GM12878 (cell line): ENCODE results near the gene NT5DC3. TPM values are rescaled to one million over a fixed set of nuclear protein-coding genes. Genes with fewer than 3 reads are reported as not detected.
A peak's percentile ranks its signal among the peaks of the same experiment; 100 is the strongest.

Experiments
- ATAC-seq: fragments of 200-7000 bp; cut with Tn5 transposase; 3 replicates; pipeline ENCODE4 v1.9.1; 2020; ENCODE audit warnings: mild to moderate bottlenecking, moderate library complexity
- BruUV-seq: library from RNA; stranded (reverse); fragments of 400-500 nt; replicated peaks from 2 replicates; lab custom pipeline; 2021; lab: Mats Ljungman, UMichigan
- CTCF ChIA-PET: fragments of 300-600 bp; sonication (Branson Sonifier 250); formaldehyde crosslinking; extraction: SDS; loops from one replicate; lab custom pipeline; 2021; ENCODE audit warnings: inconsistent platforms; lab: Yijun Ruan, JAX
- POLR2A ChIA-PET: fragments of 350-600 bp; formaldehyde crosslinking; extraction: SDS; loops from one replicate; lab custom pipeline; 2021; ENCODE audit warnings: inconsistent platforms; lab: Charles Lee
- RAD21 ChIA-PET: fragments of 300-600 bp; sonication (Branson Sonifier 250); formaldehyde crosslinking; loops from one replicate; lab custom pipeline; 2023; ENCODE audit warnings: antibody characterized with exemption; ENCODE audit not compliant: unreplicated experiment; lab: Charles Lee
- SMC1A ChIA-PET: fragments of 300-600 bp; sonication (Branson Sonifier 250); formaldehyde crosslinking; loops from one replicate; lab custom pipeline; 2023; ENCODE audit not compliant: unreplicated experiment, uncharacterized antibody; lab: Charles Lee
- DNase-seq: peaks from one replicate; pipeline ENCODE4 v3.0.0-alpha.2; 2011; ENCODE audit warnings: low read depth, low spot score
- FAIRE-seq: peaks from 3 replicates; lab custom pipeline; 2011; peaks lifted over from hg19 to GRCh38; lab: Jason Lieb, UNC
- H2AFZ ChIP-seq: 2 replicates; pipeline ENCODE4 v1.6.0; 2011; ENCODE audit warnings: low read depth, low read length, control low read depth; ENCODE audit not compliant: control insufficient read depth
- H3K27ac ChIP-seq: 2 replicates; pipeline ENCODE4 v1.5.1; 2011; ENCODE audit warnings: control low read depth; ENCODE audit not compliant: control insufficient read depth, insufficient read depth
- H3K27me3 ChIP-seq, 2 experiments: replicated peaks in 1 of 2; 2 replicates each; pipeline versions ENCODE4 v1.6.0 to v1.6.1; 2011; ENCODE audit warnings: low read length in 1 of 2; ENCODE audit not compliant: control insufficient read depth in 2 of 2, insufficient read depth in 2 of 2
- H3K36me3 ChIP-seq, 2 experiments: 2 replicates each; pipeline ENCODE4 v1.5.1; 2011; ENCODE audit warnings: low read length in 1 of 2; ENCODE audit not compliant: control insufficient read depth in 2 of 2, insufficient read depth in 2 of 2
- H3K4me1 ChIP-seq: 2 replicates; pipeline ENCODE4 v1.6.1; 2011; ENCODE audit warnings: mild to moderate bottlenecking, low read length, moderate library complexity, mixed read lengths; ENCODE audit not compliant: control insufficient read depth, insufficient read depth
- H3K4me2 ChIP-seq: 2 replicates; pipeline ENCODE4 v1.6.0; 2011; ENCODE audit warnings: control low read depth; ENCODE audit not compliant: control insufficient read depth, insufficient read depth
- H3K4me3 ChIP-seq: fragments of 200-600 bp; sonication (generic); 2 replicates; pipeline ENCODE4 v1.5.1; 2016
- H3K79me2 ChIP-seq: 2 replicates; pipeline ENCODE4 v1.6.0; 2011; ENCODE audit warnings: low read length; ENCODE audit not compliant: control insufficient read depth, insufficient read depth
- H3K9ac ChIP-seq: 2 replicates; pipeline ENCODE4 v1.8.0; 2011; ENCODE audit warnings: low read length, control low read depth, mixed read lengths; ENCODE audit not compliant: control insufficient read depth, insufficient read depth
- H3K9me3 ChIP-seq: replicated peaks from 3 replicates; pipeline ENCODE4 v1.5.1; 2011; ENCODE audit warnings: mild to moderate bottlenecking, low read length; ENCODE audit not compliant: control insufficient read depth, insufficient read depth
- H4K20me1 ChIP-seq: 2 replicates; pipeline ENCODE4 v1.6.0; 2011; ENCODE audit not compliant: control insufficient read depth, insufficient read depth
- ZNF622 ChIP-seq: fragments of 450-650 bp; IDR thresholded peaks from 2 replicates; pipeline ENCODE4 v1.6.1; 2017; ENCODE audit warnings: mild to moderate bottlenecking, inconsistent platforms
- WGBS: methylation state at CpG from one replicate; pipeline ENCODE4 v1.1.6; 2016; ENCODE audit warnings: low lambda C conversion rate; ENCODE audit not compliant: insufficient replicate concordance, insufficient coverage; ENCODE audit errors: missing lambda C conversion rate; 5-methylcytosine and 5-hydroxymethylcytosine counted together
- in situ Hi-C: fragments of 300-500 bp; cut with MboI; formaldehyde crosslinking; loops from 9 replicates; pipeline ENCODE4 v1.14.3; 2018; ENCODE audit warnings: mixed read lengths
- intact Hi-C: fragments of 100-400 bp; cut with micrococcal nuclease; formaldehyde crosslinking; loops from one replicate; pipeline ENCODE4 v1.14.2; 2022; ENCODE audit not compliant: unreplicated experiment
- polyA plus RNA-seq, 11 experiments: library from polyadenylated mRNA; depleted of rRNA in 4 of 11; unstranded in 6 of 11; stranded (reverse) in 5 of 11; fragments of >200 nt; fragmentation: Nextera tagmentation in 4 of 11; fragmentation: Illumina TruSeq in 1 of 11; extraction: Ambion mirVana in 4 of 11; extraction: Trizol in 1 of 11; gene quantifications; 1 replicate in 1 of 11; 2 replicates in 10 of 11; pipeline versions ENCODE4 v1.2.1 to v1.2.3, GENCODE V29; 2011 to 2016; ENCODE audit warnings: inconsistent platforms in 2 of 11, missing spikeins in 2 of 11, low read depth in 1 of 11
- total RNA-seq, 4 experiments: library from RNA; depleted of rRNA in 3 of 4; stranded (reverse); fragments of >200 nt in 3 of 4; fragmentation: Illumina TruSeq in 1 of 4; extraction: Trizol in 1 of 4; gene quantifications; 2 replicates each; pipeline versions ENCODE4 v1.2.1 to v1.2.3, GENCODE V29; 2013 to 2021
- TF ChIP-seq, protein P1 (sequence below): fragments of 150-350 bp; IDR thresholded peaks from 2 replicates; pipeline ENCODE4 v1.6.1; 2016; ENCODE audit warnings: low read depth, low read length

The NT5DC3 gene
- total and polyA plus RNA-seq, 10 of the 15 experiments (the other 5 are each of a cell fraction or from before 2014, with no cell fraction given), result 2.0 to 12.4 (median 5.9) TPM

- intact Hi-C loops, result loop anchor here (10.0 kb wide), 1 partner anchor 469 kb away; no protein-coding TSS in a partner anchor
- no peak for ATAC-seq
- SMC1A ChIA-PET, result interaction anchor here (1.2 to 4.9 kb wide), 5 partner anchors 36 to 224 kb away, joined by 3 to 72 read pairs (median 22); a partner anchor contains a TSS
- BruUV-seq, result no TSS peak
- Histone ChIP-seq H4K20me1 (no peaks in the 10 kb centered on the region), H3K27me3 (no peaks in the 10 kb centered on the region), H3K9me3 (no peaks in the 10 kb centered on the region), H2AFZ (no peak overlapping the region), H3K36me3 (no peaks in the 10 kb centered on the region), H3K27ac (no peak overlapping the region), H3K4me2 (no peak overlapping the region), H3K4me1 (peaks cover 17% of the 10 kb centered on the region), H3K4me3 (no peak overlapping the region), H3K79me2 (no peaks in the 10 kb centered on the region), H3K9ac (no peak overlapping the region)
- RAD21 ChIA-PET, result interaction anchor here (7.0 kb wide), 1 partner anchor 223 kb away, joined by 98 read pairs; no protein-coding TSS in a partner anchor
- FAIRE-seq, result peak; percentile 41
- CTCF ChIA-PET, result interaction anchor here (0.6 to 10.6 kb wide), 3 partner anchors 31 to 224 kb away, joined by 3 to 239 read pairs (median 3); no protein-coding TSS in a partner anchor
- no peak for TF ChIP-seq ZNF622
- TF ChIP-seq, protein P1, sequence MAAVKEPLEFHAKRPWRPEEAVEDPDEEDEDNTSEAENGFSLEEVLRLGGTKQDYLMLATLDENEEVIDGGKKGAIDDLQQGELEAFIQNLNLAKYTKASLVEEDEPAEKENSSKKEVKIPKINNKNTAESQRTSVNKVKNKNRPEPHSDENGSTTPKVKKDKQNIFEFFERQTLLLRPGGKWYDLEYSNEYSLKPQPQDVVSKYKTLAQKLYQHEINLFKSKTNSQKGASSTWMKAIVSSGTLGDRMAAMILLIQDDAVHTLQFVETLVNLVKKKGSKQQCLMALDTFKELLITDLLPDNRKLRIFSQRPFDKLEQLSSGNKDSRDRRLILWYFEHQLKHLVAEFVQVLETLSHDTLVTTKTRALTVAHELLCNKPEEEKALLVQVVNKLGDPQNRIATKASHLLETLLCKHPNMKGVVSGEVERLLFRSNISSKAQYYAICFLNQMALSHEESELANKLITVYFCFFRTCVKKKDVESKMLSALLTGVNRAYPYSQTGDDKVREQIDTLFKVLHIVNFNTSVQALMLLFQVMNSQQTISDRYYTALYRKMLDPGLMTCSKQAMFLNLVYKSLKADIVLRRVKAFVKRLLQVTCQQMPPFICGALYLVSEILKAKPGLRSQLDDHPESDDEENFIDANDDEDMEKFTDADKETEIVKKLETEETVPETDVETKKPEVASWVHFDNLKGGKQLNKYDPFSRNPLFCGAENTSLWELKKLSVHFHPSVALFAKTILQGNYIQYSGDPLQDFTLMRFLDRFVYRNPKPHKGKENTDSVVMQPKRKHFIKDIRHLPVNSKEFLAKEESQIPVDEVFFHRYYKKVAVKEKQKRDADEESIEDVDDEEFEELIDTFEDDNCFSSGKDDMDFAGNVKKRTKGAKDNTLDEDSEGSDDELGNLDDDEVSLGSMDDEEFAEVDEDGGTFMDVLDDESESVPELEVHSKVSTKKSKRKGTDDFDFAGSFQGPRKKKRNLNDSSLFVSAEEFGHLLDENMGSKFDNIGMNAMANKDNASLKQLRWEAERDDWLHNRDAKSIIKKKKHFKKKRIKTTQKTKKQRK, result no peak
- POLR2A ChIA-PET, result interaction anchor here (0.7 kb wide), 1 partner anchor 37 kb away, joined by 8 read pairs; no protein-coding TSS in a partner anchor
- DNase-seq, result no peak
- in situ Hi-C loops, result no loop called here
- 33% methylated on average over 4 of the region's 4 CpGs for WGBS
These were observed 45.3 kb upstream of the NT5DC3 start for GRCh38 chr12:103886195-103886797.
